Colonic mucosa (tissue), 4 donors: Measurements from ENCODE around the gene CDR2L. TPM values are rescaled to one million over a fixed set of nuclear protein-coding genes. Genes with fewer than 3 reads are reported as not detected.
A peak's percentile ranks its signal among the peaks of the same experiment; 100 is the strongest.

ENCODE experiments used
- DNase-seq: peaks from one replicate; pipeline ENCODE4 v3.0.0-alpha.2; 2020
- H3K27ac ChIP-seq: fragments of 200-600 bp; one replicate; pipeline ENCODE4 v1.8.0; 2021
- H3K27me3 ChIP-seq: fragments of 200-600 bp; one replicate; pipeline ENCODE4 v1.8.0; 2021
- H3K36me3 ChIP-seq: fragments of 200-600 bp; one replicate; pipeline ENCODE4 v1.8.0; 2021
- H3K4me1 ChIP-seq: fragments of 200-600 bp; one replicate; pipeline ENCODE4 v1.8.0; 2021; ENCODE audit warnings: mild to moderate bottlenecking
- H3K4me3 ChIP-seq: fragments of 200-600 bp; one replicate; pipeline ENCODE4 v1.8.0; 2021
- H3K9ac ChIP-seq, 2 donors: one replicate each; pipeline ENCODE4 v1.7.0; 2013; ENCODE audit warnings: control low read depth in 2 of 2, low read depth in 2 of 2, low read length in 2 of 2
- H3K9me3 ChIP-seq: fragments of 200-600 bp; one replicate; pipeline ENCODE4 v1.8.0; 2021
- CTCF ChIP-seq: fragments of 200-600 bp; IDR thresholded peaks from one replicate; pipeline ENCODE4 v1.8.0; 2022; ENCODE audit warnings: antibody characterized with exemption, mild to moderate bottlenecking
- intact Hi-C: fragments of 100-400 bp; cut with DNase I; formaldehyde crosslinking; loops from one replicate; pipeline ENCODE4 v1.14.1; 2022
- total RNA-seq, 2 donors: library from RNA; stranded (reverse); fragmentation: NEBNext Ultra II Directional in 1 of 2; extraction: Animal tissue kit (Norgen Biotek cat#: 25700) in 1 of 2; gene quantifications; one replicate each; pipeline ENCODE4 v1.2.1, GENCODE V29; 2021
- donor health status: healthy.
- donor health status: DM: no; HTN: no; CAD: no.
- donor health status: DM: no; HTN: no; CAD: no.

CDR2L gene
- total RNA-seq, 2 donors from 2014 or later, result 3.7 to 4.1 TPM

- TF ChIP-seq CTCF, result no peak
- Histone ChIP-seq H3K27me3 (no peaks in the 10 kb centered on the region), H3K27ac (no peak overlapping the region), H3K9me3 (no peaks in the 10 kb centered on the region), H3K4me3 (no peak overlapping the region), H3K36me3 (no peaks in the 10 kb centered on the region), H3K4me1 (no peaks in the 10 kb centered on the region), H3K9ac (peak overlapping the region in 1 of 2 donors; percentile 26)
- intact Hi-C loops, result loop anchor here (5.0 kb wide), 2 partner anchors 47 to 242 kb away; no protein-coding TSS in a partner anchor
- DNase-seq, result peak; percentile 73
These were observed 26.7 kb upstream of the CDR2L start for GRCh38 chr17:74960570-74961342.

- Histone ChIP-seq H3K27me3 (no peaks in the 10 kb centered on the region), H3K9me3 (no peaks in the 10 kb centered on the region), H3K4me1 (no peaks in the 10 kb centered on the region), H3K36me3 (no peaks in the 10 kb centered on the region), H3K27ac (no peak overlapping the region), H3K9ac (no peak overlapping the region), H3K4me3 (no peak overlapping the region)
- peak; percentile 81 for TF ChIP-seq CTCF
- DNase-seq, result peak; percentile 95
- intact Hi-C loops, result loop anchor here (5.0 kb wide), 2 partner anchors 45 to 240 kb away; no protein-coding TSS in a partner anchor
These were observed 25.6 kb upstream of the CDR2L start for GRCh38 chr17:74961657-74962350.

GRCh38 chr17:74962622-74963394 is 24.6 kb upstream of the CDR2L start:
- DNase-seq, result no peak
- Histone ChIP-seq H3K27me3 (no peaks in the 10 kb centered on the region), H3K36me3 (no peaks in the 10 kb centered on the region), H3K4me1 (no peaks in the 10 kb centered on the region), H3K9ac (no peak overlapping the region), H3K4me3 (no peak overlapping the region), H3K27ac (no peak overlapping the region), H3K9me3 (no peaks in the 10 kb centered on the region)
- intact Hi-C loops, result loop anchor here (5.0 kb wide), 2 partner anchors 44 to 239 kb away; no protein-coding TSS in a partner anchor
- no peak for TF ChIP-seq CTCF

- no peaks in the 10 kb centered on the region for H3K36me3 ChIP-seq
- intact Hi-C loops, result loop anchor here (5.0 kb wide), 2 partner anchors 44 to 239 kb away; no protein-coding TSS in a partner anchor
- H3K4me3 ChIP-seq, result no peak overlapping the region
- H3K9me3 ChIP-seq, result no peaks in the 10 kb centered on the region
- no peak for DNase-seq
- no peak overlapping the region for H3K9ac ChIP-seq
- no peak overlapping the region for H3K27ac ChIP-seq
- no peaks in the 10 kb centered on the region for H3K4me1 ChIP-seq
- no peaks in the 10 kb centered on the region for H3K27me3 ChIP-seq
- no peak for TF ChIP-seq CTCF
These were observed 23.8 kb upstream of the CDR2L start for GRCh38 chr17:74963656-74964055.

- Histone ChIP-seq H3K9ac (no peak overlapping the region), H3K36me3 (no peaks in the 10 kb centered on the region), H3K4me1 (no peaks in the 10 kb centered on the region), H3K27ac (no peak overlapping the region), H3K9me3 (no peaks in the 10 kb centered on the region), H3K27me3 (no peaks in the 10 kb centered on the region), H3K4me3 (no peak overlapping the region)
- TF ChIP-seq CTCF, result no peak
- intact Hi-C loops, result loop anchor here (5.0 kb wide), 2 partner anchors 43 to 238 kb away; no protein-coding TSS in a partner anchor
- no peak for DNase-seq
These were observed 23.1 kb upstream of the CDR2L start for GRCh38 chr17:74964246-74964761.
